GM10248 (cell line): Measurements from ENCODE around the gene FGFRL1.

Experiments
- CTCF ChIA-PET: fragments of 300-600 bp; sonication (Branson Sonifier 250); formaldehyde crosslinking; extraction: SDS; loops from one replicate; lab custom pipeline; 2021; ENCODE audit warnings: antibody characterized with exemption; lab: Yijun Ruan, JAX
- POLR2A ChIA-PET: fragments of 350-650 bp; sonication (Branson Sonifier 250); formaldehyde crosslinking; extraction: SDS; loops from one replicate; lab custom pipeline; 2020; ENCODE audit warnings: antibody characterized with exemption; lab: Yijun Ruan, JAX
- DNase-seq: peaks from one replicate; pipeline ENCODE4 v3.0.0; 2012; ENCODE audit errors: extremely low spot score
- CTCF ChIP-seq: IDR thresholded peaks from 2 replicates; pipeline ENCODE4 v1.5.1; 2012; ENCODE audit warnings: mild to moderate bottlenecking, low read depth; ENCODE audit errors: extremely low read depth, missing control alignments, control extremely low read depth

FGFRL1 gene

GRCh38 chr4:1032861-1033260, 21.4 kb downstream of the FGFRL1 start:
- ChIA-PET POLR2A (no interaction called here), CTCF (interaction anchor here (0.8 kb wide), 1 partner anchor 213 kb away, joined by 3 read pairs; no protein-coding TSS in a partner anchor)
- no peak for DNase-seq
- TF ChIP-seq CTCF = no peak

DNA sequence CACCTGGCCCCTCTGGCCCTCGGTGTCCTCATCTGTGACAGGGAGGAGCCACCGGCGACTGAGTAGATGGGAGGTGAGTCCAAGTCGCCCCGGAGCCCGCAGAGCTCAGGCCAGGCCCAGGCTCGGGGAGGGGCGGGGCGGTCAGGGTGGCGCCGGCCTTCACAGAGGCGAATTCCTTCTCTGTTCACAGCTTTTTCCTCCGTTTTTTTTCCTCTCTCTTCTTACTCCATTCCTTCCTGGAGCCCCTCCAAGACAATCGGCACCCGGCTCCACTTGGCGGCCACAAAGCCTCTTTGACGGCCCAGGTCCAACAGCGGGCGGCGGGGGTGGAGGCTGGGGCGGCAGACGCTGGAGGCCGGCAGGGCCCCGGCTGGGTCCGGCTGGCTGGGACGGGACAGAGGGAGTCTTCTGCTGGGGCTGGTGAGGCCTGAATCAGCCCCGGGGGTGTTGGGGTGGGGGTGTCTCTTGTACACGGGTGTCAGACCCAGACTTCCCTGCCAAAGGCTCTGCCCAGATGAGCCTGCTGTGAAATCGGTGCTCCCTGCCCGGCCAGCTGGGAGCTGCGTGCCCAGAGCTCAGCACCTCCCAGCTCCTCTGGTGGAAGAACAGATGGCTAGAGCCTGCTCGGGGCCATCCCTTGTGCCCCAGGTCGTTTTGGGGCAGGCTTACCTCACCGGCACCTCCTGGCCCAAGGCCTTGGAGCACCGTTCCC, 22.6 kb downstream of the FGFRL1 start:
- TF ChIP-seq CTCF = no peak
- ChIA-PET POLR2A (no interaction called here), CTCF (interaction anchor here (0.8 to 1.3 kb wide), 2 partner anchors 24 to 214 kb away, joined by 3 read pairs; no protein-coding TSS in a partner anchor)
- no peak for DNase-seq

- no peak for TF ChIP-seq CTCF
- ChIA-PET POLR2A (no interaction called here), CTCF (no interaction called here)
- no peak for DNase-seq
These were observed 24.1 kb downstream of the FGFRL1 start for GRCh38 chr4:1035510-1035909.

DNA sequence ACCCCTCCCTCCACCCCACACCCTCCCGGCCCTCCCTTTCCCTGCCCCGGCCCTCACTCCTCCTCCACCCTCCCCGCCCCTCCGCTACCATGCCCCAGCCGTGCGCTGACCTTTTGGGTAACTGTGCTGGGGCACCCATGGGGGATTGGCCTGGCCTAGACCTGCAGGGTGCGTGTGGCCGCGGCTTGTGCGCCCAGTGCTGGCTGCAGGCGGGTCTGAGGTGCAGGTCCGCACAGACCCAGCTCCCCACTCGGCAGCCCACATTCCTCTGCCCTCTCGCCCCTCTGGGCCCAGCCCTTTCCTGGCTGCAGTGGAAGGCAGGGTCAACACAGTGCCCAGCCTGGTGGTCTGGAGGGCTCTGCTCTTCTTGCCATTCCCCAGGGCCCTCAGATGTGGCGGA, 24.7 kb downstream of the FGFRL1 start:
- POLR2A ChIA-PET = no interaction called here
- CTCF ChIA-PET = no interaction called here
- TF ChIP-seq CTCF = no peak
- DNase-seq = no peak

DNA sequence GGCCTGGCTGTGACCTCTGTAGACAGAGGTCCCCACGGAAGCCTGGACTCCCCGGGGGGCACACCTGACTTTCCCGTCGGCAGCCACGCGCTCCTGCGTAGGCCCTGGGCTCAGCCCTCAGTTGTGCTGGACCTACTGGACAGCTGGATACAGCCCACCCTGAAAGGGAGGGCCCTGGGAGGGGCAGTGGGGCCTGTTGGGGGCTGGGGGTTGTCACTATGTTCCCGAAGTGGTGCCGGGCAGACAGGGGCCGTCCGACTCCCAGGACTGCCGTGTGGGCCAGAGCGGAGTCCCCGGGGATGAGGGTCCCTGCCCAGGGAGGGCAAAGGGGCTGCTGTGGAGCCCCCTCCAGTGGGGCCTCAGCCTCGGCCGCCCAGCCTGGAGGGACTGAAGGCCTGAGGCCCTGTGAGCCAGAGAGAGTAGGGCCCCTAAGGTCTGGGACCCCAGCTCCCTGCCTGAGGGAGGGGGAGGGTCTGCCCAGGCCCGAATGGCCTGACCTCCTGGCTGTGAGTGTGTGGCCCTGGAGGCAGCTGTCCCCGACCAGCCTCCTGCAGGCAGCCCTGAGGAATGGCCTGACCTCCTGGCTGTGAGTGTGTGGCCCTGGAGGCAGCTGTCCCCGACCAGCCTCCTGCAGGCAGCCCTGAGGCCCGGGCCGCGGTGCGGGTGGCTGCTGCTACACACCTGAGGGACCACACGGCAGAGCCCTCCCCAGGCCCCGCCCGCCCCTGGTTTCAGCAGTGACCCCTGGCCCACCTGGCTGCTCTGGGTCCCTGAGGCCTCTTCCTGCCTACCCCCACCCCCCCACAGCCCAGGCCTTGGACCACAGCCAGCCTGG, 25.8 kb downstream of the FGFRL1 start:
- TF ChIP-seq CTCF = no peak
- ChIA-PET CTCF (interaction anchor here (1.0 to 1.2 kb wide), 2 partner anchors 10 to 67 kb away, joined by 3 read pairs; no protein-coding TSS in a partner anchor), POLR2A (no interaction called here)
- DNase-seq = no peak

DNA sequence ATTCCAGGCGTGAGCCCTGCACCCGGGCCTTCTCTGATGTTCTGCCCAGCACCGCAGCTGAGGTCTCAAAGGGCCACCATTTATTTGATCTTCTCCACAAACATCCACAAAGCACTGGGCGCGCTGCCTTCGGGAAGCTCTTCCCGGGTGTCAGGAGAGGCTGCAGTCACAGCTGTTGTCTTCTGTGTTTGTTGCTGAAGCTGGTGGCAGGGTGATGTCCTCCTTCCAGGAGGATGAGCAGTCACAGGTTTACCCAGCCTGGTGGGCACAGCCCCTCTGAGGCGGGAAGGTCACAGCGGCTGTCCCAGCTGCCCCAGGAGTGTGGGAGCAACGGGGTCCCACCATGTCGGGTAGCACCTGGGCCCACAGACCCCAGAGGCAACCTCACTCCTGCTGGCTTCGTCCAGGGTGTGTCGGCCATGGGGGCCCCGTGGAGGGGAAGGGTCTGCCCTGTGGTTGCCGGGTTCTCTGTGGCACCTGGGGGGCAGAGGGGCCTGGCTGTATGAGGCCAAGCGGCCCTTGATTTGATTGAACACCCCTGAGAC, 27.6 kb downstream of the FGFRL1 start:
- DNase-seq = no peak
- no peak for TF ChIP-seq CTCF
- ChIA-PET CTCF (no interaction called here), POLR2A (no interaction called here)
